ENCODE results near the gene SUFU. TPM values are rescaled to one million over a fixed set of nuclear protein-coding genes. Genes with fewer than 3 reads are reported as not detected.

Gene SUFU
- total RNA-seq, 1 donor from 2014 or later, result 12.5 TPM

DNA sequence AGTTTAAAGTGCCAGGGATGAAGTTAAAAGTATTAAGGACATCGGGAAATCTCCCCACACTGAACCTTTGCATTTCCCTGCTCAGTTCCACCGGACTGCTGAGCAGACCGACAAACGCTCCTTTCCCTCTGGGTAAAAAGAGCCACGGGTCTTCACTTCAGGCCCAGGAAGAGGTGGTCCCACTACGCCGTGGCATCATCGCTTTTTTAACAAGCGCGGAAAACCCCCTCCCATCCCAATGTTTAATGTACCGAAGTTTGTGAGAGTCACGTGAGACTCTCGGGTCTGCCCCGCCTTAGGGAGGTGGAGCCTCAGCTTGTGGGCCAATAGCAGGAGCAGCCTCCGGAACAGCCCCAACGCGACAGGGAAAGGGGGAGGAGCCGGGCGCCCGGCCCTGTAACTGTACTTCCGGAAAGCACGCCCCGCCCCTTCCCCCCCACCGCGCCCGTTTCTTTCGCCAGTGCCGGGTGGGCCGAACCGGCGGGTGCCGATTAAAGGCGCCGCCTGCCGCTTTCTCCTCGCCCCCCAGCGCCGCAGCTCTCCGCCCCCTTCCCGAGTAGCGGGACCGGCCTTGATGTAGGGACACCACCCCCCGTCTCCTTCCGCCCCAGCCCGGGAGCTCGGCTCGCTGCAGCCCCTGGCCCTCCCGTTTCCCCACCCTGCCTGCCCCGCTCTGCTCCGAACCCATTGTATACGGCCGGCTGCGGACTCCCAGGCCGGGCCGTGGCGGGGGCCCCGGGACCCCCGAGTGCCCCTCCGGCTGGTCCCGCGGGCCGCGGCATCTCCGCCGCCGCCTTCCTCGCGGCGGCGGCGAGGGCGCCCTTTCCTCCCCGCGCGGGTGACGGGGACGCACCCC, 138.3 kb downstream of the SUFU start:
- H3K9me3 ChIP-seq, result no peaks in the 10 kb centered on the region
- H3K4me3 ChIP-seq, result peak overlapping the region; percentile 72 to 98
- TF ChIP-seq POLR2AphosphoS5 (IDR thresholded peaks at IDR 0.05; ENCODE audit: insufficient read depth in 1 of 2, low read depth in 1 of 2) (peak; percentile 93 to 94), POLR2A (IDR thresholded peaks at IDR 0.05) (peak in 1 of 2 donors; percentile 91)
- TF ChIP-seq, protein P1, sequence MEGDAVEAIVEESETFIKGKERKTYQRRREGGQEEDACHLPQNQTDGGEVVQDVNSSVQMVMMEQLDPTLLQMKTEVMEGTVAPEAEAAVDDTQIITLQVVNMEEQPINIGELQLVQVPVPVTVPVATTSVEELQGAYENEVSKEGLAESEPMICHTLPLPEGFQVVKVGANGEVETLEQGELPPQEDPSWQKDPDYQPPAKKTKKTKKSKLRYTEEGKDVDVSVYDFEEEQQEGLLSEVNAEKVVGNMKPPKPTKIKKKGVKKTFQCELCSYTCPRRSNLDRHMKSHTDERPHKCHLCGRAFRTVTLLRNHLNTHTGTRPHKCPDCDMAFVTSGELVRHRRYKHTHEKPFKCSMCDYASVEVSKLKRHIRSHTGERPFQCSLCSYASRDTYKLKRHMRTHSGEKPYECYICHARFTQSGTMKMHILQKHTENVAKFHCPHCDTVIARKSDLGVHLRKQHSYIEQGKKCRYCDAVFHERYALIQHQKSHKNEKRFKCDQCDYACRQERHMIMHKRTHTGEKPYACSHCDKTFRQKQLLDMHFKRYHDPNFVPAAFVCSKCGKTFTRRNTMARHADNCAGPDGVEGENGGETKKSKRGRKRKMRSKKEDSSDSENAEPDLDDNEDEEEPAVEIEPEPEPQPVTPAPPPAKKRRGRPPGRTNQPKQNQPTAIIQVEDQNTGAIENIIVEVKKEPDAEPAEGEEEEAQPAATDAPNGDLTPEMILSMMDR (IDR thresholded peaks at IDR 0.05), result no peak
- peak; percentile 99 for DNase-seq (ENCODE audit: extremely low spot score in 2 of 2)
- intact Hi-C loops (cut with DNase I), result loop anchor here (5.0 to 10.0 kb wide), 2 partner anchors 140 to 173 kb away; partner anchors contain the start of genes ACTR1A and SUFU
- no peaks in the 10 kb centered on the region for H3K36me3 ChIP-seq
- H3K4me1 ChIP-seq, result peaks cover 12% of the 10 kb centered on the region
- peak overlapping the region; percentile 99 for H3K27ac ChIP-seq
- no peaks in the 10 kb centered on the region for H3K27me3 ChIP-seq

GRCh38 chr10:102642736-102643335, 139.1 kb downstream of the SUFU start:
- intact Hi-C loops (cut with DNase I), result loop anchor here (5.0 to 10.0 kb wide), 2 partner anchors 141 to 172 kb away; partner anchors contain the start of genes ACTR1A and SUFU
- TF ChIP-seq, protein P1 (IDR thresholded peaks at IDR 0.05), result no peak
- TF ChIP-seq POLR2AphosphoS5 (IDR thresholded peaks at IDR 0.05; ENCODE audit: insufficient read depth in 1 of 2, low read depth in 1 of 2), result peak in 1 of 2 donors; percentile 54
- peak in 1 of 2 donors; percentile 59 for TF ChIP-seq POLR2A (IDR thresholded peaks at IDR 0.05)
- no peaks in the 10 kb centered on the region for H3K27me3 ChIP-seq
- peak overlapping the region; percentile 72 to 98 for H3K4me3 ChIP-seq
- no peaks in the 10 kb centered on the region for H3K36me3 ChIP-seq
- H3K4me1 ChIP-seq, result peaks cover 20% of the 10 kb centered on the region
- peak overlapping the region; percentile 99 for H3K27ac ChIP-seq
- H3K9me3 ChIP-seq, result no peaks in the 10 kb centered on the region
- DNase-seq (ENCODE audit: extremely low spot score in 2 of 2), result no peak

DNA sequence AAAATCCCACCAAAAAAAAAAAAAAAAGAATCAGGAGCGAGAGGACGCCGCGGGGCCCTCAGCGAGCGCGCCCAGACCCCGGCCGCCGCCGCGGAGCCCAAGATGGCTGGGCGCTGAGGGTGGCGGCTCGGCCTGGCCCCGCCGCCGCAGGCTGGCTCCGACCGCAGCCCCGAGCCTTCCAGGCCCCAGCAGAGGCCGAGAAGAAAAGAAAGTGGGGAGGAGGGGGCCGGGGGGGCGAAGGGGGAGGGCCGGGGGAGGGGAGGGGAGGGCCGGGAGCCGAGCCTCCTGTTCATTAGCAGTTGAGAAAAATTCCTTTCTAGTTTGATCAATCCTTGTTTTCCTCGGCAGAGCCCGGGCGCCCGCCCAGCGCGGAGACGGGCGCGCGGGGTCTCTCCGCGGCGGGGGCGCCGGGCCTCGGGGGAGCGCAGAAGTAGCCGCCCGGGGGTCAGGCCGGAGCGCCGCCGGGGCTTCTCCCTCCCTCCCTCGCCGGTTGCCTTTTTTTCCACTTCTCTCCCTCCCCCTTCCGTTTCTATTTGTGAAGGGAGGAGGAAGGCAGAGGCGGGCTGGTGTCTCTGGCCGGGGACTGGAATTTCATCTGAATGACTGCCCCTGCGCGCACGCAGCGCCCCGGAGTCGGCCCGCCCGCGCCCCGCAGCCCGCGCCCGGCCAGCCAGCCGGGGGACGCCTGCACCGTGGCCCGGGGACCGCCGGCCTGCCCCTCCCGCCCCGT, 139.7 kb downstream of the SUFU start:
- Histone ChIP-seq H3K4me1 (peaks cover 26% of the 10 kb centered on the region), H3K36me3 (no peaks in the 10 kb centered on the region), H3K27ac (peak overlapping the region; percentile 99), H3K27me3 (no peaks in the 10 kb centered on the region), H3K9me3 (no peaks in the 10 kb centered on the region), H3K4me3 (peak overlapping the region; percentile 72 to 98)
- intact Hi-C loops (cut with DNase I), result loop anchor here (5.0 to 10.0 kb wide), 2 partner anchors 141 to 171 kb away; partner anchors contain the start of genes ACTR1A and SUFU
- DNase-seq (ENCODE audit: extremely low spot score in 2 of 2), result no peak
- peak in 1 of 2 donors; percentile 31 for TF ChIP-seq POLR2A (IDR thresholded peaks at IDR 0.05)
- TF ChIP-seq POLR2AphosphoS5 (IDR thresholded peaks at IDR 0.05; ENCODE audit: insufficient read depth in 1 of 2, low read depth in 1 of 2), result no peak
- TF ChIP-seq, protein P1 (IDR thresholded peaks at IDR 0.05), result no peak

GRCh38 chr10:102644066-102644645, 140.4 kb downstream of the SUFU start, which contains the start of gene TRIM8:
Gene TRIM8, plus strand, starts transcription at chr10:102644479. Its CDS starts 139 bp downstream, at chr10:102644618.
- no peak for DNase-seq (ENCODE audit: extremely low spot score in 2 of 2)
- peaks cover 33% of the 10 kb centered on the region for H3K4me1 ChIP-seq
- H3K9me3 ChIP-seq, result no peaks in the 10 kb centered on the region
- no peaks in the 10 kb centered on the region for H3K36me3 ChIP-seq
- TF ChIP-seq POLR2AphosphoS5 (IDR thresholded peaks at IDR 0.05; ENCODE audit: insufficient read depth in 1 of 2, low read depth in 1 of 2) (no peak), POLR2A (IDR thresholded peaks at IDR 0.05) (no peak)
- TF ChIP-seq, protein P1 (IDR thresholded peaks at IDR 0.05), result no peak
- intact Hi-C loops (cut with DNase I), result loop anchor here (5.0 to 10.0 kb wide), 2 partner anchors 142 to 171 kb away; partner anchors contain the start of genes ACTR1A and SUFU
- peak within 1 kb of the TSS; percentile 99 for H3K27ac ChIP-seq
- no peaks in the 10 kb centered on the region for H3K27me3 ChIP-seq
- H3K4me3 ChIP-seq, result peak within 1 kb of the TSS; percentile 72 to 98

Measured in vagina (tissue), 2 donors.